Endodermal cell (in vitro differentiated cells): Measurements from ENCODE around the gene FGF14. TPM values are rescaled to one million over a fixed set of nuclear protein-coding genes. Genes with fewer than 3 reads are reported as not detected.
A peak's percentile ranks its signal among the peaks of the same experiment; 100 is the strongest.

ENCODE experiments used
- DNase-seq: peaks from one replicate; pipeline ENCODE4 v3.0.0-alpha.2; 2017
- H3K27ac ChIP-seq: 2 replicates; pipeline ENCODE4 v1.5.1; 2013; ENCODE audit warnings: mild to moderate bottlenecking, low read depth, low read length, moderate library complexity
- H3K27me3 ChIP-seq: 2 replicates; pipeline ENCODE4 v1.6.1; 2013; ENCODE audit warnings: mild to moderate bottlenecking, low read length, moderate library complexity; ENCODE audit not compliant: insufficient read depth, control insufficient read depth, poor library complexity, severe bottlenecking
- H3K36me3 ChIP-seq: 2 replicates; pipeline ENCODE4 v1.7.0; 2013; ENCODE audit warnings: mild to moderate bottlenecking, low read length, moderate library complexity; ENCODE audit not compliant: control insufficient read depth, insufficient read depth
- H3K4me1 ChIP-seq: one replicate; pipeline ENCODE4 v1.7.0; 2013; ENCODE audit warnings: low read length; ENCODE audit not compliant: control insufficient read depth, insufficient read depth
- H3K4me3 ChIP-seq: 2 replicates; pipeline ENCODE4 v1.5.1; 2013; ENCODE audit warnings: mild to moderate bottlenecking, low read length, moderate library complexity
- H3K9ac ChIP-seq: 2 replicates; pipeline ENCODE4 v1.6.1; 2013; ENCODE audit warnings: mild to moderate bottlenecking, low read length, moderate library complexity; ENCODE audit not compliant: poor library complexity, severe bottlenecking; ENCODE audit errors: extremely low read depth
- H3K9me3 ChIP-seq: 2 replicates; pipeline ENCODE4 v1.6.1; 2013; ENCODE audit warnings: mild to moderate bottlenecking, low read length, moderate library complexity; ENCODE audit not compliant: control insufficient read depth
- H3K27ac Mint-ChIP-seq: 2 replicates; pipeline ENCODE4 v1.8.0; 2020; ENCODE audit warnings: mixed read lengths
- H3K27me3 Mint-ChIP-seq: 2 replicates; pipeline ENCODE4 v1.8.0; 2021; ENCODE audit warnings: mild to moderate bottlenecking, mixed read lengths; ENCODE audit not compliant: insufficient read depth
- H3K36me3 Mint-ChIP-seq: 2 replicates; pipeline ENCODE4 v1.8.0; 2020; ENCODE audit warnings: low read depth, mixed read lengths
- H3K4me1 Mint-ChIP-seq: 2 replicates; pipeline ENCODE4 v1.8.0; 2020; ENCODE audit warnings: mixed read lengths
- H3K4me3 Mint-ChIP-seq: 2 replicates; pipeline ENCODE4 v1.8.0; 2020; ENCODE audit warnings: mild to moderate bottlenecking, moderate library complexity, mixed read lengths
- H3K9me3 Mint-ChIP-seq: 2 replicates; pipeline ENCODE4 v1.8.0; 2020; ENCODE audit warnings: mild to moderate bottlenecking, mixed read lengths
- CTCF ChIP-seq: fragments of 200-600 bp; sonication (generic); conservative IDR thresholded peaks from 2 replicates; pipeline ENCODE4 v1.5.0; 2021; ENCODE audit warnings: antibody characterized with exemption, mild to moderate bottlenecking
- WGBS, 2 experiments: methylation state at CpG; one replicate each; pipeline versions ENCODE4 v1.1.5 to v1.1.7; 2013; ENCODE audit warnings: missing lambda C conversion rate in 2 of 2, mixed read lengths in 1 of 2; ENCODE audit not compliant: insufficient coverage in 1 of 2, insufficient read length in 1 of 2; 5-methylcytosine and 5-hydroxymethylcytosine counted together
- total RNA-seq, 2 donors: library from RNA; stranded (reverse); fragmentation: NEBNext Ultra II Directional in 1 of 2; extraction: Animal tissue kit (Norgen Biotek cat#: 25700) in 1 of 2; gene quantifications; 2 replicates in 1 of 2; 3 replicates in 1 of 2; pipeline ENCODE4 v1.2.1, GENCODE V29; 2021

Gene FGF14
- total RNA-seq, 2 donors from 2014 or later: 0.15 to 0.26 TPM

GRCh38 chr13:102207680-102208342 lies 194.0 kb downstream of the FGF14 start:
- Mint-ChIP-seq H3K4me1 (peaks cover 12% of the 10 kb centered on the region), H3K4me3 (no peak overlapping the region), H3K27ac (peak overlapping the region; percentile 52), H3K9me3 (no peaks in the 10 kb centered on the region), H3K36me3 (no peaks in the 10 kb centered on the region), H3K27me3 (no peaks in the 10 kb centered on the region)
- 90 to 97% methylated on average over 2 to 3 of the region's 3 CpGs for WGBS, 2 experiments
- no peak overlapping the region for H3K27ac ChIP-seq
- no peak overlapping the region for H3K9ac ChIP-seq
- H3K36me3 ChIP-seq: no peaks in the 10 kb centered on the region
- peaks cover 5% of the 10 kb centered on the region for H3K4me1 ChIP-seq
- DNase-seq: no peak
- no peak overlapping the region for H3K4me3 ChIP-seq
- no peaks in the 10 kb centered on the region for H3K27me3 ChIP-seq
- no peaks in the 10 kb centered on the region for H3K9me3 ChIP-seq
- TF ChIP-seq CTCF: no peak

GRCh38 chr13:102203718-102204117 lies 198.1 kb downstream of the FGF14 start:
- Mint-ChIP-seq H3K4me1 (peaks cover 3% of the 10 kb centered on the region), H3K9me3 (no peaks in the 10 kb centered on the region), H3K27me3 (no peaks in the 10 kb centered on the region), H3K4me3 (no peak overlapping the region), H3K36me3 (no peaks in the 10 kb centered on the region), H3K27ac (no peak overlapping the region)
- DNase-seq: no peak
- no peaks in the 10 kb centered on the region for H3K36me3 ChIP-seq
- H3K9ac ChIP-seq: no peak overlapping the region
- H3K9me3 ChIP-seq: no peaks in the 10 kb centered on the region
- H3K4me3 ChIP-seq: no peak overlapping the region
- H3K27ac ChIP-seq: no peak overlapping the region
- TF ChIP-seq CTCF: no peak
- no peaks in the 10 kb centered on the region for H3K27me3 ChIP-seq
- no peaks in the 10 kb centered on the region for H3K4me1 ChIP-seq

- DNase-seq: no peak
- Histone ChIP-seq H3K9ac (no peak overlapping the region), H3K4me3 (no peak overlapping the region), H3K36me3 (no peaks in the 10 kb centered on the region), H3K4me1 (peaks cover 2% of the 10 kb centered on the region), H3K9me3 (no peaks in the 10 kb centered on the region), H3K27me3 (no peaks in the 10 kb centered on the region), H3K27ac (no peak overlapping the region)
- Mint-ChIP-seq H3K4me1 (peaks cover 8% of the 10 kb centered on the region), H3K27me3 (no peaks in the 10 kb centered on the region), H3K36me3 (no peaks in the 10 kb centered on the region), H3K27ac (no peak overlapping the region), H3K4me3 (no peak overlapping the region), H3K9me3 (peaks cover 5% of the 10 kb centered on the region)
- TF ChIP-seq CTCF: no peak
- 90 to 94% methylated on average over 4 to 6 of the region's 7 CpGs for WGBS, 2 experiments
Measured at GRCh38 chr13:102198418-102199311, 203.2 kb downstream of the FGF14 start.
